GM19025 (cell line): ENCODE data around the gene CAP2.

Experiments used
- ATAC-seq: cut with Tn5 transposase; IDR thresholded peaks from one replicate; pipeline ENCODE4 v1.9.1; 2021; ENCODE audit warnings: mild to moderate bottlenecking, low read depth, moderate library complexity; ENCODE audit not compliant: unreplicated experiment

Gene CAP2

DNA sequence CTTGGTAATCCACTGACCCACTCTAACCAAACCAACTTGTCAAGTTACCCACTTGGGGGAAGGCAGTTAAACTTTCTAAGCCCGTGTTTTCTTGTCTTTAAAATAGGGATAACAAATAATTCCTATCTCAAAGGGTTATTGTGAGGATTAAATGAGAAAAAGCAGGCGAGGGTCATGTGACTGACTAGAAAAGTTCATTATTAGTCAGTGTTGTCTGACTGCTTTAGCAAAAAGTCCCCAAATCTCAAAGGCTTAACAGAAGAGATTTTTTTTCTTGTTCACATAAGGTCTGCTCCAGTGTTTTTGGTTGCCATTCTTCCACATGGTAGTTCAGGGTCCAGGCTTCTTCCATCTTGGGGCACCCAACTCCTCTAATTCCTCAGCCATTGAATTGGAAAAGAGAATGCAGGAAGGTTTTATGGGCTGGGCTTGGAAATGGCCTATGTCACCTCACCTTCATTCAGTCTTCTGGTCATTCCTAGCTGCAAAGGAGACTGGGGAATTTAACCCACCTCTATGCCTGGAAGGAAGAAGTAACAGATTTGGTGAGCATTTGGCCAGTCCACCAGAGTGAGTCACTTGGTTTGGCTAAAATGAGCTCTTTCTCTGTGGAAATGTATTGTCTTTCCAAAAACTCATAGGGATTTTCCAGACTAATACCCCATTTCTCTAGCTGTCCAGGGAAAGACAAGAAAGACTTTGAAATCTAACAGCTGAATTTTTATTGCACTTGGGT is 77.0 kb downstream of the CAP2 start:
- ATAC-seq: no peak

DNA sequence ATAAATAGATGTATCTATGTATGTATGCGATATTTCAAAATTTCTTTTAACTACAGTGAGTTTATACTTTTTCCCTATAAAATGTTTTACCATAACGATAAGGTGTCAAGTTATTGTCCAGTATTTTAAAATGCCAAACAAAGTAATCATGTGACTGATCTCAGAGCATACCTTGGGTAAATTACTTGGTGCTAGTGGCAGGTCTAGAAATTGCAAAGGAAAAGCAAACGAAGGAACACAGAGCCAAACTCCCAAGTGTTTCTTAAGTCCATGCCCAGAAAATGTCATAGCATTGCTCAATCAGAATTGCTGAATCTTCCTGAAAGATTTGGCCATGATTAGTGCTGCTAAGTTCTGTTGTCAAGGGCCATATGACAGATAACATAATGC is 77.5 kb downstream of the CAP2 start:
- ATAC-seq: no peak

DNA sequence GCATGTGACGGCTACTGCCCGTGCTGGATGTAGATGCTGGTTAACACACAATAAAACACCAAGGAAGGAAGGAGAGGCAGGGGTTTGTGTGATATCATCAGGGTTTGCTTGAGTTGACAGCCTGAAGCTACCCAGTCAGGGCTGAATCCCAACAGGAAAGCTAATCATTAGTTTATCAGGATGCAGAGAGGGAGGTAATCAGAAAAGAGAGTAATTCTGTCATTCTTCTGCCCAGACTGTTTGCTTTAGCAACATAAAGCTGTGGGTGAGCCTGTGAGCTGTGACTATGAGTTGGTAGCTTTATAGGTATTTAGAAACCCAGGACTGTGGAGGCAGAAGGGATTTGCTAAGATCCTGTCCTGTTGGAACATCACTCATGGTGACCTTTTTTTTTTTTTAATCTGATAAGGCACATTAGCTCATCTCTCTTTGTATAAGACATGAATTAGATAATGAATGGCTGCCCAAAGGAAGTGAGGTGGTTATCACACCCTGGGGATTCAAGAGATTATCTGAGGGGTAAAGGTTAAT is 79.3 kb downstream of the CAP2 start:
- no peak for ATAC-seq

DNA sequence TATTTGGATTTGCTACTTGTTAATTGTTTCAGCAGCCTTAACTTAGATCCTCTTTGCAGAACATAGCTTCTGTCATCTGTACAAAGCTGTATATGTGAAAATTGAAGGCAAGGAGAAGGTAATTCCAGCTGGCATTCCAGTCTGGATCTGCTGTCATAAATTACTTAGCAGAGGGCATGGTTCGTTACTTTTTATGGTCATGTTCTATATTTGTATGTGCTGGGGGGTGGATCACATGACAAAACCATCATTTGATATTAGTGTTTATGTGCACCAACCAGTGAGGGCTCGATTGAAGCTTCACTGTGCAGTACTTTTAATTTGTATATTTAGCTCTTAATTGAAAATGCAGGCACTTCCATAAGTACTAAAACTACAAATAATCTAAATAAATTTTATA is 80.2 kb downstream of the CAP2 start:
- no peak for ATAC-seq

DNA sequence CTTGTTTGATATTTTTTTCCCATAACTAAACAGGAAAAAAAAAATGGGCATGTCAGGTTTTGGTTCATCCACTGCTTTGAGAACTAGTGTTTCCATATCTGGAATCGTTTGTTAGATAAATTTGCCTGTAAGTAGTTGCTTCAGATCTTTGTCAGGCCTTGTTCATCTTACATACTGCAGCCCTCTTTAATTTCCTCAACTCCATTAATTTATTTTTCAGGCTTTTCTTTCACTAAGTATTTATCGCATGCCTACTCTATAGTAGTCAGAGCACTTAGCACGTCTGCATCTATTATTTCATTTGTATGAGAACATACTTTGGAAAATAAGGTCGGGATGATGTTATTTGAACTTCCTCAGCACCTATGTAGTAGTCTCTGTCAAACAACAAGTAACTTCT is 80.9 kb downstream of the CAP2 start:
- ATAC-seq: no peak

DNA sequence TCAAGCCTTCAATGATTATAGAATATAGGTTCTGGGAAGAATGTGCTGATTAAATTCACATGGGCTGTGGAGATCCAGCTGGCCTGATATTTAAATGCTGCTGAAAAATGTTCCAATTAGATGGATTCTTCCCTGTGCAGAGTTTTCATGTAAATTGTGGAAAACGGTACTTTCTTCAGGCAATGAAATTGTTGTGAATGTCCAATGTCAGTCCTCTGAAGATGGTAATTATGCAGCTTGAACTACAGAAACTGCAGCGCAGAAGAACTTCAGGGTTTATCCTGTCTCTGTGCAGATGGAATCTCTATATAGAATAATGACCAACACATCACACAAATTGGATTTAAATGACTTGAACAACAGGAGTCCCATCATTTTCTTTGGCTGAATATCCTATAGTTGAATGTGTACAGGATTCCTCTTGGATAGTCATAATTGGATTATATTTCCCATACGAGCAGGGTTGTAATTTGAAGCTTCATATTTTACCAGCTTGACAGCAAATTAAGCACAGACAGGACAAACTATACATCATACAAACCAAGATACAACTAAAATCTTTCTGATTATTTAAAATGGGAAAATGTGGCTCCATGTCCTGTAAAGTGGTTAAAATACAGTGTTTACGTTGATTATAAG is 82.3 kb downstream of the CAP2 start:
- no peak for ATAC-seq

DNA sequence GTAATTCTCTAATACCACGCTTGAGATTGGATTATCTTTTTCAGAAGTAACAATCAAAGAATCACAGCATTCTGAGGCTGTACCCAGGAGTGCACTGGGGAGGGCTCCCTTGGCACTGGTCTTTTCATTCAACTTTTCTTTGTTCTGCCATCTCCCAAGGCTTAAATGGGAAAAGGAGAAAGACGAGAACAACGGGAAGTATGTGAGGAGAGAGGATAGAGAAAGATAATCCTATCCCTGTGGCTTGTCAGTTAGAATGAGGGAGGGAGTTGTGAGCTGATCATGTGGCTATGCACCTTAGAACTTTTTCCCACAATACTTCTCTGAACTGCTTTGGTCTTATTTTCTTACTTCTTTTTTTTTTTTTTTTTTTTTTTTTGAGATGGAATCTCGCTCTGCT is 83.1 kb downstream of the CAP2 start:
- no peak for ATAC-seq

DNA sequence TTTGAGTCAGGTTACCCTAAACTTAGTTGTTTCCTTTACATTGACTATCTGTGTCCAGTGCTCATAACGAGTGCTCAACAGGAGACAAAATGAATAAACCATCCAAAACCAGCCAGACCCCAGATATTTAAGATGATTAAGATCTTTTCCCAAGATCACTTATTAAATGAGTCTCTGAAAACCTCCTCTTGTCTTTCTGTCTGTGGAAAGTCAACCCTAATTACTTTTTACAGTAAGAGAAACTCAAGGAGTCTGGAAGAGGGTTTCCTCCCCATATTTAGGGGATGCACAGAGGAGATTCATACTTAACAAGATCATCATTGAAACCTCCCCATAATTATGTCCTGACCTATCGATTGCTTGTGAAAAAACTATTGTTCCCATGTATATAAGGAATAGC is 84.0 kb downstream of the CAP2 start:
- no peak for ATAC-seq

DNA sequence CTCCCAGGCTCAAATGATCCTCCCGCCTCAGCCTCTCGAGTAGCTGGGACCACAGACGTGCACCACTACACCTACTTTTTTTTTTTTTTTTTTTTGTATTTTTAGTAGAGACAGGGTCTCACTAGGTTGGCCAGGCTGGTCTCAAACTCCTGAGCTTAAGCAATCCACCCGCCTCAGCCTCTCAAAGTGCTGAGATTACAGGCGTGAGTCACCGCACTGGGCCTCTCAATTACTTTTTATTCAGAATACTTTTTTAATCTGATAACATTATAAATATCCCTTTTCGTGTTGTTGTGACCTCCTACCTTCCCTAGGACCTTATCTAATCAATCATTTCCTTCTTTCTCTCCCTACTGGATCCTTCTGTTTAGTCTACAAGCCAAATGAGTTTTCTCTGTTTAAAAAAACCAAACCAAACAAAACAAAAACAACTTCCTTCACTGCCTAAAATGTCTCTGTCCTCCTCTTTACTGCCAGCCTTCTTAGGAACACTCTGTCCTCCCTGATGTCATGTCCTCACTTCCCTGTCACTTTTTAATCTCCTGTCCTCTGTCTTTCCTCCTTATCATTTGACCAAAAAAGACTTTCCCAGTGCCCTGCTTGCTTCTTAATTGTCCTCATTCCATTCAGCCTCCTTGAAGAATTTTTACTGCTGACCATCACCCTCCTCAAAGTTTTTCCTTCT is 85.0 kb downstream of the CAP2 start:
- no peak for ATAC-seq

DNA sequence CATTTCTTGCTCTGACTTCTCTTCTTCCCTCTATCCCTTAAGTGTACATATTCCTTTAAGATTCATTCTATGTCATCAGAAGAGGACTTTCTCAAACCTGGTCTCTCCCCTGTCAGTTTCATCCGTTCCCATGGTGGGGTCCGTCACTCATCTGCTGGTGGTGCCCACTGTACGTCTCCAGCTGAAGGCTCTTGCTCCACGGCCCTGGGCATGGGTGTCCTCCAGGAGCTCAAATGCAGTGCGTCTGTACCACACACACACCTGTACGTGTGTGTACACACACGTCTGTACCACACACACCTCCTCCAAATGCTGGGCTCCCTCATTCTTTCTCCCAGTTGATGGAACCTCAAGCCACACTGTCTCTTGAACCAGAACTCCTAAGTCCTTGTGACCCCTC is 85.6 kb downstream of the CAP2 start:
- no peak for ATAC-seq

DNA sequence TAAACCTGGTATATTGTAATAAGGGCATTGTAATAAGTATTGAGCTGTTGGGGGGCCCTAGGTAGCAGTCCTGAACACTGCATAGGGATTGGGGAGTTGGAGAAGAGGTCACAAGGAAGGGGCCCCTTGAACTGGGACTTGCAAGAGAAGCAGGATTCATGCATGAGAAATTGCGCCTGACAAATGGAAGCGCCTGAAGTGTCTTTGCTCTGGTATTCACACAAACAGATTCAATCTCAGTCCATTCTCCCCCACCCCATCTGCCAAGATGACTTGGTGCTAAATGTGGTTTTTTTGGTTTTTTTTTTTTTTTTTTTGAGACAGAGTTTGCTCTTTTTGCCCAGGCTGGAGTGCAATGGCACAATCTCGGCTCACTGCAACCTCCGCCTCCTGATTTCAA is 87.1 kb downstream of the CAP2 start:
- no peak for ATAC-seq

DNA sequence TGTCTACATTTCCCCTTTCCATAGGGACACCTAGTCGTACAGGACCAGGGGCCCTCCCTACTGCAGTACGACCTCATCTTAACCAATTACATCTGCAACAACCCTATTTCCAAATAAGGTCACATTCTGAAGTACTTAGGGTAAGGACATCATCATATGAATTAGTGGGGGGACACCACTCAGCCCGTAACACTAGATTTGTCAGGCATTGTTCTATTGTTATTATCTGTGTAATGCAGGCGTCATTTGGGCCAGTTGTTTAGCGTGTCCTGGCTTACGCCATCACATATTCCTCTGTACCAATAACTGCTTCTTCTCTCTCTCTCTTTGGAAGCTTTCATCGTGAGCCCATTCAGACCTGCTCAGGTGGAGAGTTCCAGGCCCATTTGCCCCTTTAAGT is 89.3 kb downstream of the CAP2 start:
- ATAC-seq: no peak

DNA sequence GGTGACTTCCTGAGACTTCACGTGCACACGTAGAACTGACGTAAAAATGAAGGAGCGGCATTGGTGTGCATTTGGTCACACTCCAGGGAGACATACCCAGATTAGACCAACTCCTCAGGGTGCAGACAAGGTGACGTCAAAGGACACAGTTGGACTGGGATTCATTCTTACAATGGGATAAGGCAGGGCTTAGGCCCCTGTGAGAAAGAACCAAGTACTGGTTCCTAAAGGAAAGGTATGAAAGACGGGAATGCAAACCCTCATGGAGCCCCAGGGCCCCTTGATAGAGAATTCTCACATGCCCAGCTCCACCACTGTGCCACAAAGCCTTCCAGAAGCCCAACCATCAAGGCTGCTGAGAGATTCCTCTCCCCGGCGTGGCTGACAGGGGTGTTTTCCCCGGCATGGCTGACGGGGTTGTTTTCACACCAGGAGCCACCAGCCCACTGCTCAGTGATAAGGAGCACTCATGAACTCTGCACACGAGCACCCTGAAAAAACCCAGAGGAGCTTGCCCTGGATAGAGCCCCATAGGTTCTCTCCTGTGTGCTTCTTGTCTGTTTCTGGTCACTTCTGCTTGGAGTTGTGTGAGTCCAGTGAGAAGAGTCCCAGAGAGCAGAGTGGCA is 90.1 kb downstream of the CAP2 start:
- no peak for ATAC-seq

DNA sequence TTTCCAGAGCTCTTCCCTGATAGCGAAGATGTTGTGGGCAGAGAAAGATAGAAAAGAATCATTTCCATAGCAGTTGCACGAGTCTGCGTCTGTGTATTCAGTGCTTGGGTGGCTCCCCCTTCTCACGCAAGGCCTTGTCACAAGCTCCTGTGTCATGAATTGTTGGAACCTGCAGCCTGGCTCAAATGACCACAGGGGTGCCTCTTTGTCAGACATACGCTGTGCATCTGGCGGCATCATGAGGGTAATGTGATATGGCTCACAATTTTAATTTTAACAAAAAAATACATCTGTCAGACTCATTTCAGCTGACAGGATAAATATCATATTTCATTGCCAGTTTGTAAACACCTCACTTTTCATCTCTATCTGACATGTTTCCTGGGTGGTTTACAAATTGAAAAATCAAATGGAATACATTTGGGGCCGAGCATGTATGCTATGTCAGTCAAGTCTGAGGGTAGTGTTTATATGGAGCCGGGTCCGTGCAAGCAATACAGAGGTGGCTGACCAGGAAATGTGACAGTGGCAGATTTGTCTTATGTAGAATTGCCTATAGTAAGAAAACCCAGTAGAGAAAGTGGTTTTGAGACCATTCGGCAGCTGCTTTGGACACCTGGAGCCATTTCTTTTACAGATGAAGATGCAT is 90.9 kb downstream of the CAP2 start:
- ATAC-seq: no peak

DNA sequence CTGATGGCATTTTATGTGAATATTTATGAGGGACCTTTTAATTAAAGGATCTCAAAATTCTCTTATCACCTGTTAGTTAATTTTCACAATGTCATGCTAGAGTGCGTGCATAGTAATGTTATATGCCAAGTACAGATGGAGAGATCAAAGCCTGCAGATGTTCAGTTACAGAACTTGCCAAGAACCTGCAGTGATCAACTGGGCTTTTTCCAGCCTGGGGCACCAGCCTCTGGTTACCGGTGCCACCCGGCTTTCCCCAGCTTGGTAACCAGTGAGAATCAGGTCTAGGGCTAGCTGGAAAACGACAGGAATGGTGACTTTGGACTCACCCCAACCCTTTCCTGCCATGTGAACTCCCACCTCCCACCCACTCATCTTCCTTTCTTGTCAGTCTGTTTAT is 91.8 kb downstream of the CAP2 start:
- no peak for ATAC-seq

DNA sequence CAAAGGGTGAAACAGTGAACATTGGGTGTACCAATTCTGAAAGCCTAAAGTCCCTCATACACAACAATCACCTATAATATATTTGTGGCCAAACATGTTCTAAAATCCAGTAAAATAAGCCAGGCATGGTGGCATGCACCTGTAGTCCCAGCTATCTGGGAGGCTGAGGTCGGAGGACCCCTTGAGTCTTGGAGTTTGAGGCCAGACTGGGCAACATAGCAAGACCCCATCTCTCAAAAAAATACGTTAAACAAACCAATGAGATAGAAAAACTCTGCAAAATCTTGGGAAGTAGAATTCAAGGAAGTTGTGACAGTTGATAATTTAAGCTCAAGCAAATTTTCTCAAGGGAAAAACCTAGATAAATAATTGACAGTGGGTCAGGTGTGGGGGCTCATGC is 92.6 kb downstream of the CAP2 start:
- no peak for ATAC-seq

DNA sequence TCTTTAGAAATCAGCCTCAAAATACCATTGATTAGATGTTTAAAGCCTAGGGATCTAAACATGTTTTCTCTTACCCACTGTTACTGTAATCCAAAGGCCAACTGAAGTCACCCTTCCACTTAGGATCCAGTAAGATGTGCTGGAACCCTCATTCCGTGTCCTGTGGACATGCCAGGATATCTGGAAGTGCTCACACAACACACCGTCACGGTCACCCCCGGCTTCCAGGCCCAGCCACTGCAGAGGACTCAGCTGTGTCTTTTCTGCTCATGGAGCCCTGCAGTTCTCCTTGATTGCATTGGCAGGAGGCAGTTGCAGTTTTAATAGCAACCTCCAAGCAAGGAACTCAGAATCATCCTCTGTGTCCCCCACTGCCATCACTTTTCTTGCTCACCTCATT is 93.3 kb downstream of the CAP2 start:
- ATAC-seq: no peak

DNA sequence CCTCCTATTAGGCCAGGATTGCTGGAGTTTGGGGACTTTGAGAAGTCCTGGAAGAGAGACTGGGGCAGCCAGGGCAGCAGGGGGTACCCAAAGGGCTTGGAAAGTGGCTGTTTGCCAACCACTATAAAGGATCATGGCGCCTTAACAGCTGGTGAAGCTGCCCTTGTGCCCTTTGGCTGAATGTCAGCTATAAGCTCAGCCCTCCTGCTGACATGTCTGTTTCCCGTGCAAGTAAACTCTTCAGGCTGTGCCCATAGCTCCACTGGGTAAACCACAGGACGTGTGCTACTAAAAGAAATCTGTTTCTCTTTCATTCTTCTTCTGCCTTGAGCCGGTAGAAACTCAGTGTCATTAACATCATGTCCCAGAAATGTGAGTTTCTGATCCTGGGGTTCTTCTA is 97.3 kb downstream of the CAP2 start:
- no peak for ATAC-seq

DNA sequence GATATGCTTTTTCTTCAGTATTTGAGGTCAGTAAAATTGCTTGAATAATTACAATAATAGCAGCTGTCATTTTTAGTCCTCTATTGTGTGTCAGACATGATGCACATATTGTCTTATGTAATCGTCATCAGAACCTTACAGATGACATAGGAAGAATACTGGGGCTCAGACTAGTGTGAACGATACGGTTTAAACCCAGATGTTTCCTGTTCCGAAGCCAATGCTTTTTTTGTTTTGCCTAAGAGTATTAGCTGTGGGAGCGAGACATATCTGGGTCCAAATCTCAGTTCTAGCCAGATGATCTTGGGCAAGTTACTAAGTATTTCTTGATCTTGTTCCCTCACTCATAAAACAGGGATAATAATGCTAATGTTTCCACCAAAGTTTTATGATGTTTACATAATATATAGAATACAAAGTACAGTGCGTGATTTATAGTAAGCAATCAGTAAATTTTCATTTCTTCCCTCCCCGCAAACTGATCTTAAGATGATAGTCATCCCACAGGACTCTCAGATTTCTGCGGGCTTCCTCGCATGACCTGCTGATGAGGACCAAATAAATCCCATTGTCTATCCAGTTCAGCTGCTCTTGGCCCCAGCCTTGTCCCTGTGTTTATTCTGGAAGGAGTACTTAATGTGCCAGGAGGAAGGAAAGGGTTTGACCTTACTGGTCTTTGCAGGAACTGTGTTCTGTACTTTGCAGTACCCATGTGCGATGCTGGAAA is 98.2 kb downstream of the CAP2 start:
- no peak for ATAC-seq

DNA sequence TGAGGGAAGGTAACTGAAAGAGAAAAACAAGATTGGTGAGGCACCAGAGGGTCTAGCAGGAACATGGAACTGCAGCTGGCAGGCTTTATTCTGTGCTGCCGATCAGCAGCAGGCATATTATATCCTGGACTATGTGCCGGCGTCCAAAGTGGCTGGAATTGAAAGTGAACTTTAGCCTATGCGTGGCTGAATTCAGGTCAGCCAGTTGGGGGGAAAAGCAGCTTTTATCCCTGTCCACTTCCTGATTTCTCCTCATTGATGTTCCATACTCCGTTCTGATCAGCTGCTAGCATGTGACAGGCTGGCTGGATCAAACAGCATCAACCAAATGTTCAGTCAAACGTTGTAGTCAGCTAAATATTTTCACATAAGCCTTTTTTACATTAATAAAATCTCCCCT is 99.0 kb downstream of the CAP2 start:
- no peak for ATAC-seq
